ENCODE data around the gene WDPCP. TPM values are rescaled to one million over a fixed set of nuclear protein-coding genes. Genes with fewer than 3 reads are reported as not detected.

The WDPCP gene
- total RNA-seq, 3 donors from 2014 or later (not counting 1 experiment from before 2014, with no cell fraction given) = 22.0 to 23.7 (median 22.9) TPM

- peaks cover 2 to 6% of the 10 kb centered on the region in 2 donors for H3K9me3 Mint-ChIP-seq
- H3K4me1 Mint-ChIP-seq = no peaks in the 10 kb centered on the region
- H3K36me3 Mint-ChIP-seq = no peaks in the 10 kb centered on the region
- H3K27me3 ChIP-seq (ENCODE audit: control insufficient read depth, insufficient read depth, low read length) = no peaks in the 10 kb centered on the region
- H3K4me3 ChIP-seq (ENCODE audit: low read length) = no peak overlapping the region
- ATAC-seq = no peak
- peaks cover 0 to 5% of the 10 kb centered on the region in 2 donors for H3K27me3 Mint-ChIP-seq (ENCODE audit: low read depth in 2 of 2)
- no peak overlapping the region for H3K27ac Mint-ChIP-seq
- no peaks in the 10 kb centered on the region for H3K4me1 ChIP-seq (ENCODE audit: control insufficient read depth, insufficient read depth, low read length)
- intact Hi-C loops (cut with micrococcal nuclease) = no loop called here
- H3K36me3 ChIP-seq (ENCODE audit: control insufficient read depth, insufficient read depth, low read length) = no peaks in the 10 kb centered on the region
- no peak for TF ChIP-seq CTCF (IDR thresholded peaks at IDR 0.05)
- WGBS (ENCODE audit: insufficient coverage) = no CpG with 5 or more reads among the region's 1 CpG
- H3K27ac ChIP-seq (ENCODE audit: low read length) = no peak overlapping the region
- H3K9me3 ChIP-seq (ENCODE audit: control insufficient read depth, insufficient read depth, low read length) = no peaks in the 10 kb centered on the region
- H3K4me3 Mint-ChIP-seq = no peak overlapping the region
- no peak for DNase-seq
Observed at GRCh38 chr2:63093502-63093901, 494.8 kb downstream of the WDPCP start.

- Mint-ChIP-seq H3K4me3 (no peak overlapping the region), H3K27me3 (ENCODE audit: low read depth in 2 of 2) (peaks cover 0 to 5% of the 10 kb centered on the region in 2 donors)
- no peaks in the 10 kb centered on the region for H3K36me3 ChIP-seq (ENCODE audit: control insufficient read depth, insufficient read depth, low read length)
Observed at GRCh38 chr2:63092857-63093256, 495.4 kb downstream of the WDPCP start.

GRCh38 chr2:63092401-63092800, 495.9 kb downstream of the WDPCP start:
- ATAC-seq (no peak), DNase-seq (no peak)
- peaks cover 0 to 5% of the 10 kb centered on the region in 2 donors for H3K27me3 Mint-ChIP-seq (ENCODE audit: low read depth in 2 of 2)
- intact Hi-C loops (cut with micrococcal nuclease) = no loop called here
- H3K4me3 Mint-ChIP-seq = no peak overlapping the region
- Histone ChIP-seq H3K4me3 (ENCODE audit: low read length) (no peak overlapping the region), H3K27me3 (ENCODE audit: control insufficient read depth, insufficient read depth, low read length) (no peaks in the 10 kb centered on the region), H3K36me3 (ENCODE audit: control insufficient read depth, insufficient read depth, low read length) (no peaks in the 10 kb centered on the region), H3K4me1 (ENCODE audit: control insufficient read depth, insufficient read depth, low read length) (no peaks in the 10 kb centered on the region), H3K9me3 (ENCODE audit: control insufficient read depth, insufficient read depth, low read length) (no peaks in the 10 kb centered on the region), H3K27ac (ENCODE audit: low read length) (no peak overlapping the region)
- H3K36me3 Mint-ChIP-seq = no peaks in the 10 kb centered on the region
- no peak overlapping the region for H3K27ac Mint-ChIP-seq
- no peak for TF ChIP-seq CTCF (IDR thresholded peaks at IDR 0.05)
- 100% methylated on average over 1 of the region's 1 CpG for WGBS (ENCODE audit: insufficient coverage)
- H3K4me1 Mint-ChIP-seq = no peaks in the 10 kb centered on the region
- peaks cover 2 to 6% of the 10 kb centered on the region in 2 donors for H3K9me3 Mint-ChIP-seq

More at GRCh38 chr2:63092857-63093256, 495.4 kb downstream of the WDPCP start:
- TF ChIP-seq CTCF (IDR thresholded peaks at IDR 0.05) = no peak
- Histone ChIP-seq H3K27me3 (ENCODE audit: control insufficient read depth, insufficient read depth, low read length) (no peaks in the 10 kb centered on the region), H3K4me3 (ENCODE audit: low read length) (no peak overlapping the region), H3K27ac (ENCODE audit: low read length) (no peak overlapping the region), H3K9me3 (ENCODE audit: control insufficient read depth, insufficient read depth, low read length) (no peaks in the 10 kb centered on the region), H3K4me1 (ENCODE audit: control insufficient read depth, insufficient read depth, low read length) (no peaks in the 10 kb centered on the region)
- Mint-ChIP-seq H3K27ac (no peak overlapping the region), H3K36me3 (no peaks in the 10 kb centered on the region), H3K9me3 (peaks cover 2 to 6% of the 10 kb centered on the region in 2 donors), H3K4me1 (no peaks in the 10 kb centered on the region)
- intact Hi-C loops (cut with micrococcal nuclease) = no loop called here
- DNase-seq = no peak
- WGBS (ENCODE audit: insufficient coverage) = no CpG with 5 or more reads among the region's 1 CpG
- ATAC-seq = no peak

GRCh38 chr2:63086687-63087086, 501.6 kb downstream of the WDPCP start:
- no CpG with 5 or more reads among the region's 1 CpG for WGBS (ENCODE audit: insufficient coverage)
- H3K36me3 Mint-ChIP-seq = no peaks in the 10 kb centered on the region
- Histone ChIP-seq H3K27me3 (ENCODE audit: control insufficient read depth, insufficient read depth, low read length) (no peaks in the 10 kb centered on the region), H3K9me3 (ENCODE audit: control insufficient read depth, insufficient read depth, low read length) (no peaks in the 10 kb centered on the region), H3K36me3 (ENCODE audit: control insufficient read depth, insufficient read depth, low read length) (no peaks in the 10 kb centered on the region), H3K27ac (ENCODE audit: low read length) (no peak overlapping the region), H3K4me1 (ENCODE audit: control insufficient read depth, insufficient read depth, low read length) (no peaks in the 10 kb centered on the region), H3K4me3 (ENCODE audit: low read length) (no peak overlapping the region)
- intact Hi-C loops (cut with micrococcal nuclease) = no loop called here
- H3K4me1 Mint-ChIP-seq = no peaks in the 10 kb centered on the region
- H3K4me3 Mint-ChIP-seq = no peak overlapping the region
- ATAC-seq (no peak), DNase-seq (no peak)
- TF ChIP-seq CTCF (IDR thresholded peaks at IDR 0.05) = no peak
- H3K27me3 Mint-ChIP-seq (ENCODE audit: low read depth in 2 of 2) = peaks cover 12 to 21% of the 10 kb centered on the region in 2 donors
- H3K27ac Mint-ChIP-seq = no peak overlapping the region
- no peaks in the 10 kb centered on the region for H3K9me3 Mint-ChIP-seq
